HG03442 (cell line): Measurements from ENCODE around the gene GREB1.

ENCODE experiments used
- ATAC-seq: cut with Tn5 transposase; IDR thresholded peaks from one replicate; pipeline ENCODE4 v1.9.1; 2021; ENCODE audit warnings: mild to moderate bottlenecking, moderate library complexity; ENCODE audit not compliant: unreplicated experiment

GREB1 gene, protein sequence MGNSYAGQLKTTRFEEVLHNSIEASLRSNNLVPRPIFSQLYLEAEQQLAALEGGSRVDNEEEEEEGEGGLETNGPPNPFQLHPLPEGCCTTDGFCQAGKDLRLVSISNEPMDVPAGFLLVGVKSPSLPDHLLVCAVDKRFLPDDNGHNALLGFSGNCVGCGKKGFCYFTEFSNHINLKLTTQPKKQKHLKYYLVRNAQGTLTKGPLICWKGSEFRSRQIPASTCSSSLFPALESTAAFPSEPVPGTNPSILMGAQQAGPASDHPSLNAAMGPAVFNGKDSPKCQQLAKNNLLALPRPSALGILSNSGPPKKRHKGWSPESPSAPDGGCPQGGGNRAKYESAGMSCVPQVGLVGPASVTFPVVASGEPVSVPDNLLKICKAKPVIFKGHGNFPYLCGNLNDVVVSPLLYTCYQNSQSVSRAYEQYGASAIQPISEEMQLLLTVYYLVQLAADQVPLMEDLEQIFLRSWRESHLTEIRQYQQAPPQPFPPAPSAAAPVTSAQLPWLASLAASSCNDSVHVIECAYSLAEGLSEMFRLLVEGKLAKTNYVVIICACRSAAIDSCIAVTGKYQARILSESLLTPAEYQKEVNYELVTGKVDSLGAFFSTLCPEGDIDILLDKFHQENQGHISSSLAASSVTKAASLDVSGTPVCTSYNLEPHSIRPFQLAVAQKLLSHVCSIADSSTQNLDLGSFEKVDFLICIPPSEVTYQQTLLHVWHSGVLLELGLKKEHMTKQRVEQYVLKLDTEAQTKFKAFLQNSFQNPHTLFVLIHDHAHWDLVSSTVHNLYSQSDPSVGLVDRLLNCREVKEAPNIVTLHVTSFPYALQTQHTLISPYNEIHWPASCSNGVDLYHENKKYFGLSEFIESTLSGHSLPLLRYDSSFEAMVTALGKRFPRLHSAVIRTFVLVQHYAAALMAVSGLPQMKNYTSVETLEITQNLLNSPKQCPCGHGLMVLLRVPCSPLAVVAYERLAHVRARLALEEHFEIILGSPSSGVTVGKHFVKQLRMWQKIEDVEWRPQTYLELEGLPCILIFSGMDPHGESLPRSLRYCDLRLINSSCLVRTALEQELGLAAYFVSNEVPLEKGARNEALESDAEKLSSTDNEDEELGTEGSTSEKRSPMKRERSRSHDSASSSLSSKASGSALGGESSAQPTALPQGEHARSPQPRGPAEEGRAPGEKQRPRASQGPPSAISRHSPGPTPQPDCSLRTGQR (N-terminal part only)

DNA sequence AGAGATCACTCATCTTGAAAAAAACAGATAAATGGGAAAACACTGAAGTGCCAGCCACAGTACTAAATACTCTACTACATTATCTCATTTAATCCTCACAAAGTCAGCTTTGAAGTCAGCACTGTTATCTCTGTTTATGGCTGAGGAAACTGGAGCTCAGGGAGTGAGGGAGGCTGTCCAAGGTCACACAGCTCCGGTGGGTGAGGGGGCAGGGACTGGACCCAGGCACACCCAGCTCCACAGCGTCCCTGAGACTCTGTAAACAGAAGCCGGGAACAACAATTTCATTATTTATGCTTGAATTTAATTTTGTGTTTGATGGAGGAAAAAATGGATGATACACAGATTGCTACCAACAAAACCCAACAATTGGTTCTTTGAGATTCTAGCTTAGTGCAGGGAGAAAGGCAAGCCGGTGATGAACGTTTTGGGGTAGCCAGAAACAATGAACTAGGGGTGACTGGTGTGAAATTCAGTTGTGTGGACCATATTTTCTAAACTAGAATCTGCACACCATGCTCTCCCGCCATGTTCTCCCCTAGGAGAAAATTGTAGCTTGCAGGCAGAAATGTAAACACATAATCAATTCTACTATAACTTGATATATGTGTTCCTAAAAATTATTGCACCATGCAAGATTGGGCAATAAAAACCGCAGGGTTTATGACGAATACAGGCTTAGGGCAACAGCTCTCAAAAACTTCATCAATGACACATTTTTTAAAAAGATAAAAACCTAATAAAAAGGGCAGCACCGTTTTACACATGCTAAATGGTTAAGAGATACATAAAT is at the start of gene GREB1:
Gene GREB1 (plus strand): TSS at position 768 of the 793 bp plus-strand sequence. CDS start 22,570 bp downstream, outside the sequence.
- no peak for ATAC-seq

DNA sequence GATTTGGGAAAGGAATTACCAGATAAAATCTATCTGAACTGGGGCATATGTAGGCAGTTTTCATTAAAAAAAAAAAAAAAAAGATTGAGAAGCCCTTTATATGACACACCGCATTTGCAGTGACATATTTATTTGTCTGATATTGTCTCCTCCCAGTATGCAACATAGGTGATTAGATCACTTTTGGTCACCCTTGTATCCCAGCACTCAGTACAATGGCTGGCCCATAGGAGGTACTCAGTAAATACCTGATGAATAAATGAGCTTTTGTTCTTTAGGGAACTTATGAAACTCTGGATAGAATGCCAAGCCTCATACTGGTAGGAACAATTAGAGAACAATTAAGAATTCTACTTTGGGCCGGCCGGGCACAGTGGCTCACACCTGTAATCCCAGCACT is 45.0 kb upstream of the GREB1 start:
- no peak for ATAC-seq

DNA sequence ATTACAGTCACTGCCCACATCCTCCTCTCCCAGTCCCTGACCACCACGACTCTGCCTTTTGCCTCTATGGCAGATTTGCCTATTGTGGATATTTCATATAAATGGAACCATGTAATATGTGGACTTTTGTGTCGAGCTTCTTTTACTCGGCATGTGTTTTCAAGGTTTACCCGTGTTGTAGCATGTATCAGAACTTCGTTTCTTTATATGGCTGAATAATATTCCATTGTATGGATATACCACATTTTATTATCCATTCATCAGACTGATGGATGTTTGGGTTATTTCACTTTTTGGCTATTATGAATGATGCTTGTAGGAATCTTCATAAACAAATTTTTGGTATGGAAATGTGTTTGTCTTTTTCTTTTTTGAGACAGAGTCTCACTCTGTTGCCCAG is 43.7 kb upstream of the GREB1 start:
- ATAC-seq: no peak

DNA sequence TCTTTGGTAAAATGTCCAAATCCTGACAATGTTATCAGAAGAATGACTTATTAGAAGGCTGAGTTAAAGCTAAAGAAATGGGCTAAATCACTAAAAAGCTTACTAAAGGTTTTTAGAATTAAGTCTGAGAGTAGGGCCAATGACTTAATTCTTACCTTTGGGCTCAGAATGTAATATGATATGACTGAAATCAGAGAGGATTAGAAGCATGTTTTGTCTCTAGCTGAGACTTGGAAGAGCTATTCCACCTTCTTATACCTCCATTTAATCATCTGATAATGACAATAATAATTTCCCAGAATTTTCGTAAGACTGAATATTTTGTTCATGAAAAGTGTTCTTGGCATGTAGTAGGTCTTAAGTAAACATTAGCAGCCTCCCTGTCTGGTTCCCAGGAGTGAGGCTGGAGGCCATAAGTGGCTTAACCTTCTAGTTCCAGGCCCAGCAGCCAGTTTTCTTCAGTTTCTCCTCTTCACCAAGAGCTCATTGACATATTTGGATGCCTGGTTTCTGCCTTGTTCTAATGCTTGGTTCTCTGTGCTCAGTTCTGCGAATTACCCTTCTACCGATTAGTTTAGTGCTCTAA is 42.4 kb upstream of the GREB1 start:
- ATAC-seq: no peak

DNA sequence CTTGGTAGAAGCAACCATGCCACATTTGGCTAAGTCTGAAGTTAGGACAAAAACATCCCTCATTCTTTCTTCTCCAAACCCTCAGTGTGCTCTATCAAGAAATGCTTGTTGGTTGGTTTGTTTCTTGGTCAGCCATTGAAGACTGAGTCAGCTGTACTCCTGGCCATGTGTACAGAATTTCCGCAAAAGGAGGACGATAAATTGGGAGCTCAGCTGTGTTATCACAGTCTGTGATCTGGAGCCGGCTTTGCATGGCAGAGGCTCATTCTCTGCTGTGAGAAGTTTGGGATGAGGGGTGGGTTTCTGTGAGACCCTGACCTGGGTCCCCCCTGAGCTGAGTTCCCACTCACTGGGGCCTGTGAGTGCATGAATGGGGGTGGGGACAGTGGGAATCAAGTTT is 41.6 kb upstream of the GREB1 start:
- ATAC-seq: no peak

DNA sequence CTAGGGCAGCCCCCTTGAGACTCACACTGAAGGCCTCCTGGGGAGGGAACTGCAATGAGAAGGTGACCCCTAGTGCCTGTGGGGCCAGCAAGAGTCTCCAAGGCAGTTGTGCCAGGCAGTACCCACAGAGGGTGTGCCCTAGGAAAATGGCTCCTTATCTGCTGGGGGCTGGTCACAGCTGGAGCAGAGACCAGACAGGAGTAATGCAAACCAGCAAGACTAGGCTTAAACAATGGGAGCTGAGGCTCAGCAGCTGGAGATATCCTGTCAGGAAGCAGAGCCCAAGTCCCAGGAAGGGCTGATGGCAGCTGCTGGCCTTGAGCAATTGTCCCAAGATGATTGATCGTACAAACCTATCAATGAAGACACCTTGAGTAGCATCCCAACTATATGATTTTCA is 41.1 kb upstream of the GREB1 start:
- ATAC-seq: no peak

DNA sequence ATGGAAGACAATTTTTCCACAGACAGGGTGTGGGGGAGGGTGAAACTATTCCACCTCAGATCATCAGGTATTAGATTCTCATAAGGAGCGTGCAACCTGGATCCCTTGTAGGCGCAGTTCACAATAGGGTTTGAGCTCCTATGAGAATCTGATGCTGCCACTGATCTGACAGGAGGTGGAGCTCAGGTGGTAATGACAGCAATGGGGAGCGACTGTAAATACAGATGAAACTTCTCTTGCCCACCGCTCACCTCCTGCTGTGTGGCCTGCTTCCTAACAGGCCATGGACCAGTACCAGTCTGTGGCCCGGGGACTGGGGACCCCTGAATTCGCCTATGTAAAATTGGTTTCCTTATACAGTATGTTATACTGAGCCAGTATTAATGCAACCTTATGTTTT is 40.6 kb upstream of the GREB1 start:
- no peak for ATAC-seq

DNA sequence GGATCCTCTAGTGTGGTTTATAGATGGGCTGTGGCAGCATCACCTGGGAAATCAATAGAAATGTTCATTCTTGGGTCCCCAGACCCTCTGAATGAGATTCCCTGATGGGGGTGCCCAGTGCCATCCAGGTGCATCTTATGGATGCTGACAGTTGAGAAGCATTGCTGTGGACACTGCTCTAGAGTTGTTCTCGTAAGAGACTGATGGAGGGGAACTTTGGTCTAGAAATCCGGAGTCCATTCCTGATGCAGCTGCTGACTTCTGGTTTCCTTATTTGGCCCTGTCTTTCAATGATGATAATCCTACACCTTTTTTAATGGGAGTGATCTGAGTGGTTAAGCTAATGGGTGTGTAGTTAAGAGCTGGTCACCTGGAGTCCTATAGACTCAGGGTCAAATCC is 39.5 kb upstream of the GREB1 start:
- no peak for ATAC-seq

DNA sequence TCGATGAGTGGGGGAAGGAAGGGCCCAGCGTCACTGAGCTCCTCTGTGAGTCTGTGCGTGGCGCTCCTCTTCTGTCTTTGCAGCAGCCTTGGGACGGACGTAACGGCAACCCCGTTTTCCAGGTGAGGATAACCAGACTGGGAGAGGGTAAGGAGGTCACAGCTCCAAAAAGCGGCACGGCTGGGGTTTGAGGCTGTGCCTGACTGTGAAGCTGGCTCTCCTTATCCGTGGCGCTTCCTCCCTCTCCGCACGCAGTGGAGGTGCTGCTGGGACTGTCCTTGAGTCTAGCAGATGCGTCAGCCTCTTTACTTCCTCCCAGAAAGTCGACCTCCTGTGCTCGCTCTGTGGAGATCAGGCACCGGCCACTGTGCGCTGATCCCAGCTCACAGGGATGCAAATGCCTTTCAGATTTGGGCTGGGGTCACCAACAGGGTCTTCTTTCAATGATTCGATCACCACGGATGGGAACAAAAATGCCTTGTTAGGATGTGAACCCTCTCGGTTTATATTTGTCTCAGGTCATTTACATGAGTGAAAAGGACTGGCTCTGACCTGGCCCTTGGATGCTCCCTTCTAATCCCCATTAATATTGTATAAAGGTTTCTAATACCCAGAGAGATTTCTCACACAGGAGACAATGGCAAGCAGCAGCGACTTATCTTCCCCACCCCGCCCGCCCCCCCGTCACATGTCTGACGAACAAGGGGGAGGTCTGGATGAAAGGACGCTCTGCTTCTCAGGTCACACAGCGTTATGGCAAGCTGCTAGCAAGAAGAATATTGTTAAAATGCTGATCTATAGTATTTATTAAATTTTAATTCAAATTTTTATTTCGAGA is 37.8 kb upstream of the GREB1 start:
- ATAC-seq: no peak

DNA sequence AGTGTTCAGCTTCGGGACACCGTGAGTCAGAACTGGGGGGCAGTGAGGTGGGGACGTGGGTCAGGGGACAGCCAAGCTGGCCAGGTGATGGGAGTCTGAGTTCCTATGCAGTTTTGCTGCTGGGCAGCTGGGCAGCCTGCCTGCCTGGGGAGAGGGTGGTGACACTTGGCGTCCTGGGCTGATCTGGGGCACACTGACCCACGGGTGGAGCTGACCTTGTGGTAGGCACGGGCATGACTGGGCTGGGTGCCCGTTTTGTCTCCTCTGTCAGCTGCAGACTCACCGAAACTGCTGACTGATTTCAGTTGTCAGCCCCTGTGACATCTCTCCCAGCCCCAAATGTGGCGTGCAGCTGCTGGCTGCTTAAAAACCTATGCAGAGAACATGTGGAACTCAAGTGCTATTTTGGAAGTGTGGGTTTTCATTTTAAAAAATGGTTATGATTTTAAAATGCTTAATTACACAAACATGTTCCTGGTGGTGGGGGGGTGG is 35.3 kb upstream of the GREB1 start:
- peak; percentile 97 for ATAC-seq

DNA sequence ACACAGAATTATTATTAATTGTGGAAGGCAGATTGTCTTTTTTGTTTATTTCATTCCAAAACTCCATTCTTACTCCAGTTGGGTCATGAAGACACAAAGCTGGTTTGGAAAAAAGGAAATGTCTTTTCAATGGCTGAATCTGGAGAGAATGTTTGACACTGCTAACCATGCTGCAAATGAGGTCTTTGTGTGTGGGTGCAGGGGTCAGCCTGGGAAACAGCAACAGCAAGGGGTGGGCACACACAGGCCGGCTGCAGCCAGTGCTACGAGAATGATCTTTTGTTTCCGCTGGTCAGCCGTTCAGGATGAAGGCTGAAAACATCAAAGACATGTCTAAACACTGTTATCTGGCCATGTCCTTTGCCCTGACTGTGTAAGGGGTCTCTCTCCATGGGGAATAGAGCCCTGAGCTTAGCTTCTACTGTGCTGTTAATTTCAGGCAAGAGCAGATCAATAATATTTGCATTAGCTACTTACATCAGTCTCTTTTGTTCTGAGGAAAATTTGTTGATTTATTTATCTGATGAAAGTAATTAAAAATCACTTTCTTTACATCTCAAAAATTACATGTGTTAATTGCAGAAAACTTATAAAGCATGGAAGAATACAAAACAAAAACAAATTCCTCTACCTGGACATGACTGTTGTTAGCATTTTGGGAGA is 34.6 kb upstream of the GREB1 start:
- no peak for ATAC-seq

DNA sequence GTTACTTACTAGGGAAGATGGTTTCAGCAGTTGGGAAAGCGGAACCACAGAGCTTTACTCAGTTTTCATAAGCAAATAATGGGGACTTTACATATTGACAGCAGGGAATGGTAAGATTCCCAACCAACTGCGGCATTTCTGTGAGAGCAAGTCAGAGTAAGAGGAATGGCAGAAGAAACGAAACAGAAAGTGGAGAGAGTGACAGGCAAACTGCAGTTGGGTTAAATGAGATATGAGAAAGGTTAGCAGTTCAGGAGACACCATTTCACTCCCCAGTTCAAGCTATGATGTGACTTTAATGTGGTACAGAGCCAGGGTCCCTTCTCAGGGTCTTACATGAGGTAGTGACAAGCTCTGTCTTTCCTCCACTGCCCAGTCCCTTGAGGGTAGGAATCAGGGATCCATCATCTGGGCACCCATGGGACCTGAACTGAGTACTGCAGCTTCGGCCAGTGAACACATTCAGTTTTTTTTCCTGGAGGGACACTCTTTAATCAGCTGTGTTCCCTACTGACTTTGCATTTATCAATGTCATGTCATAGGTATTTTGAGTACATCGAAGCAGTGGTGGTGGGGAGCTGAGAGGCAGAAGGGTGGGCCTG is 33.0 kb upstream of the GREB1 start:
- no peak for ATAC-seq

DNA sequence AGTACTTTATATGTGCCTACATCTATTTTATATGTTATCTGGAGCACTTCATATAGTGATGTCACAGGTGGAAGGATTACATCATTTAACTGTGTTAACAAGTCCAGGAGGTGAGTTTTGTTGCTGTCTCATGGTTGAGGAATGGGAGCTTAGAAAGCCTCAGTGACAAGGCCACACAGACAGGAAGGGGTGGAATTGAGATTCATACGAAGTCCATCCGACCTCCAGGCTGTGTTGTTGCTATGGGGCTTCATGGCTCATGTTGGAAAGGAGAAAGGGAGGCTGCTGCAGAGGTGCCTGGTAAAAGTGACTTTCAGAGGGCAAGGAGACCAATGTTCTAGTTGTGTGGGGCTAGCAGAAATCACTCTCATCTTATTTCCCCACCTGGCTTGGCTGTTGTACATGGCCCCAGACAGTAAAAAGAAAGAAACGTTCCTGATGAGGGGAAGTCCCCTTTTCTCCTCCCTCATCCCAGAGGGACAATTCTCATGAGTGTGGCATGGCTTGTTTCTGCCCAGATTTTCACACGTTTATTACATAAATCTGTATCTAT is 31.0 kb upstream of the GREB1 start:
- no peak for ATAC-seq

DNA sequence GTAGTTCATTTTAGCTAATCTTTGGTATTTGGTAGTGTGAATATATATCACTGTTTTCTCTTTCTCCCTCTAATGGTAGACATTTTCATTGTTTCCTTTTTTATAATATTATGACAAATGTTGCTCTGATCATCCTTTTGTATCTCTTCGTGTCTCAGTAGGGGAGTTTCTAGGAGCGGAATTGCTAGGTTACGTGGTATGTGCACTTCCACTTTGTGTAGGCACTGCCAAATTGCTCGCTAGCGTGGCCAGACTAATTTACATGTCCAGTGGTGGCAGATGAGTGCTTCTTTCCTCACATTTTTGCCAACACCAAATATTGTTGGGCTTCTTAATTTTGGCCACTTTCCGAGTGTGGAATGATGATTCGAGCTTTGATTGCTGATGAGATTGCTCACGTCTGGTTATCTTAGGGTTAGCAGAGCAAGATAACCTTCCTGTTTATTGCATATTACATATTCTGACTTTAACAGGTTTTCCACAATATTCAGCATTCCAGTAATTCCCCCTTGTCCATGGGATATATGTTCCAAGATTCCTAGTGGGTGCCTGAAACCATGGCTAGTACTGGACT is 30.4 kb upstream of the GREB1 start:
- ATAC-seq: no peak

DNA sequence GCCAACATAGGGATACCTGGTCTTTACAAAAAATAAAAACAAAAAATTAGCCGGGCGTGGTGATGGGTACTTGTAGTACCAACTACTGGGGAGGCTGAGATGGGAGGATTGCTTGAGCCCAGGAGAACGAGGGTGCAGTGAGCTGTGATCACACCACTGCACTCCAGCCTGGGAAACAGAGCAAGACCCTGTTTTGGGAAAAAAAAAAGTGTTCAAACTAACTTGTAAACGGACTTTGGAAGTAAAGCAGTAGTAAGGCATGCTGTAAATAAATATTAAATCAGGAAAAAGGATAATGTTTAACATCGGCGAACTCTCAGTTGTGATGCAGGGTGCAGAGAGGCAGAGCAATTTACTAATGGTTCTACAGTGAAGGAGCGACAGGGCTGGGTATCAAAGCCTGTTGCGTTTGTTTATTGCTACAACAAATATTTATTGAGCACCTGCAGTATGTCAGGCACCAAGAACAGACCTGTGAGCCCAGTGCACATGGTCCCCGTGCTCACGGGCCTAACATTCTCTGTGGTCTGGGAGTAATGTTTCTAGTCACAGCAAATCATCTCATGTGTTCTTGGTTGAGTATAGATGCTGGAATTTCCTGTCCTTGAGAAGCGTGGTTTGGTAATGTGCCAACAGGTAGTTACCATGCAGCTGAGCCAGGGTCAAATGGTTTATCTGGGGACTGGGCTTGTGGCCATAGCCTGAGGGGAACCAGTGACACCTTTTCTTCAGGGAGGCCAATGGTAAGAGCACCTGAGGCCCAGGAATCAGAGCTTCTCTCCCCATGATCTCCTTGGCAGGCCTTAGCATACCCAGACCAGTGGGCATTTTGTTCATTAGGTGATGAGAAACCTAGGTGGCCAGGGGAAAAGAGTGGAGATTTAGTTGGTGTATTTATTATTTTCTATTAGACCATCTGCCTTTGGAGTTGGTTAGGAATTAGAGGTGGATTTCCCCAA is 27.9 kb upstream of the GREB1 start:
- ATAC-seq: peak; percentile 93

DNA sequence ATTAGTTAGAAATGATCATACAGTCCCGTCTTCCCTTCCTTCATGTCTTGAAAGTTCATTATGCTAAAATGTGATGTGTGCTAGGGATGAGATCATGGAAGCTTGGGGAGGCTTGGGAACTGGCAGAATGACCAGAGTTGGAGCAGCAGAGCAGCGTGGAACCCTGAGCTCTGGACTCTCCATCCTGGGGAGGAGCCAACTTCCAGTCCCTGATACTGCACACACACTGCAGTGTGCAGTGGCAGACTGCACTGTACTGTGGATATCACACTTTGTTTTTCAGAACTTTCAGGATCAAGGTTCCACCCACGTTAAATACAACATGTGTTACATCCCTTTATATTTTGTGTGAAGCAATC is 27.3 kb upstream of the GREB1 start:
- ATAC-seq: no peak
